GM12864 (cell line): ENCODE data around the gene ATIC.

Source experiments
- DNase-seq: peaks from one replicate; pipeline ENCODE4 v3.0.0-alpha.2; 2011; ENCODE audit warnings: low read depth
- H3K4me3 ChIP-seq: 2 replicates; pipeline ENCODE4 v1.5.1; 2011; ENCODE audit warnings: mild to moderate bottlenecking, low read depth, low read length, control low read depth
- CTCF ChIP-seq: IDR thresholded peaks from 2 replicates; pipeline ENCODE4 v1.5.1; 2011; ENCODE audit warnings: low read depth, mild to moderate bottlenecking, moderate library complexity, low read length, control low read depth, inconsistent platforms; ENCODE audit errors: missing control alignments

ATIC gene

GRCh38 chr2:215324811-215325210 lies 13.0 kb downstream of the ATIC start:
- DNase-seq, result no peak
- no peak overlapping the region for H3K4me3 ChIP-seq
- TF ChIP-seq CTCF, result no peak

- DNase-seq, result no peak
- H3K4me3 ChIP-seq, result no peak overlapping the region
- no peak for TF ChIP-seq CTCF
Observed at GRCh38 chr2:215328066-215328465, 16.2 kb downstream of the ATIC start.

GRCh38 chr2:215332872-215333595 lies 21.2 kb downstream of the ATIC start:
- no peak for DNase-seq
- H3K4me3 ChIP-seq, result no peak overlapping the region
- no peak for TF ChIP-seq CTCF

- no peak for DNase-seq
- H3K4me3 ChIP-seq, result no peak overlapping the region
- TF ChIP-seq CTCF, result no peak
Observed at GRCh38 chr2:215338883-215339679, 27.2 kb downstream of the ATIC start.

- no peak for TF ChIP-seq CTCF
- DNase-seq, result no peak
- H3K4me3 ChIP-seq, result no peak overlapping the region
Observed at GRCh38 chr2:215347878-215348277, 36.0 kb downstream of the ATIC start.

- no peak for TF ChIP-seq CTCF
- H3K4me3 ChIP-seq, result no peak overlapping the region
- no peak for DNase-seq
Observed at GRCh38 chr2:215352602-215353001, 40.7 kb downstream of the ATIC start.
